AG04450 (cell line): Measurements from ENCODE around the gene HNRNPA1. TPM values are rescaled to one million over a fixed set of nuclear protein-coding genes. Genes with fewer than 3 reads are reported as not detected.

Experiments
- CTCF ChIA-PET: fragments of 300-600, 350-600 bp; formaldehyde crosslinking; extraction: SDS; loops from one replicate; lab custom pipeline; 2022; ENCODE audit warnings: antibody characterized with exemption, inconsistent platforms; lab: Charles Lee
- POLR2A ChIA-PET: fragments of 350-600 bp; formaldehyde crosslinking; extraction: SDS; loops from one replicate; lab custom pipeline; 2021; ENCODE audit warnings: antibody characterized with exemption, inconsistent platforms; lab: Yijun Ruan, JAX
- DNase-seq: peaks from one replicate; pipeline ENCODE4 v3.0.0-alpha.2; 2011; ENCODE audit warnings: low read depth, low spot score
- H3K27ac ChIP-seq: one replicate; pipeline ENCODE4 v1.5.1; 2012; ENCODE audit warnings: low read depth, low read length, control low read depth
- H3K27me3 ChIP-seq: one replicate; pipeline ENCODE4 v1.6.0; 2012; ENCODE audit warnings: low read length; ENCODE audit not compliant: control insufficient read depth, insufficient read depth
- H3K4me3 ChIP-seq: 2 replicates; pipeline ENCODE4 v1.5.1; 2011; ENCODE audit warnings: mild to moderate bottlenecking, low read depth, low read length, control low read depth
- H3K9me3 ChIP-seq: 2 replicates; pipeline ENCODE4 v1.5.1; 2012; ENCODE audit warnings: low read length; ENCODE audit not compliant: control insufficient read depth, insufficient read depth
- polyA plus RNA-seq: library from polyadenylated mRNA; depleted of rRNA; stranded (reverse); fragments of >200 nt; gene quantifications from 2 replicates; pipeline ENCODE4 v1.2.3, GENCODE V29; 2011
- TF ChIP-seq, protein P1 (sequence below): IDR thresholded peaks from 2 replicates; pipeline ENCODE4 v1.5.1; 2011; ENCODE audit warnings: low read depth, low read length, control low read depth, inconsistent platforms

The HNRNPA1 gene
- polyA plus RNA-seq, 1 experiment, result 845 TPM

- POLR2A ChIA-PET, result no interaction called here
- TF ChIP-seq, protein P1, sequence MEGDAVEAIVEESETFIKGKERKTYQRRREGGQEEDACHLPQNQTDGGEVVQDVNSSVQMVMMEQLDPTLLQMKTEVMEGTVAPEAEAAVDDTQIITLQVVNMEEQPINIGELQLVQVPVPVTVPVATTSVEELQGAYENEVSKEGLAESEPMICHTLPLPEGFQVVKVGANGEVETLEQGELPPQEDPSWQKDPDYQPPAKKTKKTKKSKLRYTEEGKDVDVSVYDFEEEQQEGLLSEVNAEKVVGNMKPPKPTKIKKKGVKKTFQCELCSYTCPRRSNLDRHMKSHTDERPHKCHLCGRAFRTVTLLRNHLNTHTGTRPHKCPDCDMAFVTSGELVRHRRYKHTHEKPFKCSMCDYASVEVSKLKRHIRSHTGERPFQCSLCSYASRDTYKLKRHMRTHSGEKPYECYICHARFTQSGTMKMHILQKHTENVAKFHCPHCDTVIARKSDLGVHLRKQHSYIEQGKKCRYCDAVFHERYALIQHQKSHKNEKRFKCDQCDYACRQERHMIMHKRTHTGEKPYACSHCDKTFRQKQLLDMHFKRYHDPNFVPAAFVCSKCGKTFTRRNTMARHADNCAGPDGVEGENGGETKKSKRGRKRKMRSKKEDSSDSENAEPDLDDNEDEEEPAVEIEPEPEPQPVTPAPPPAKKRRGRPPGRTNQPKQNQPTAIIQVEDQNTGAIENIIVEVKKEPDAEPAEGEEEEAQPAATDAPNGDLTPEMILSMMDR, result no peak
- Histone ChIP-seq H3K4me3 (no peak overlapping the region), H3K27me3 (no peaks in the 10 kb centered on the region), H3K9me3 (no peaks in the 10 kb centered on the region), H3K27ac (no peak overlapping the region)
- DNase-seq, result no peak
- CTCF ChIA-PET, result interaction anchor here (0.6 to 8.1 kb wide), 6 partner anchors 9 to 85 kb away, joined by 3 to 88 read pairs (median 5); partner anchors contain the start of gene COPZ1
Observed at GRCh38 chr12:54240129-54240528, 40.4 kb upstream of the HNRNPA1 start.

GRCh38 chr12:54240971-54241588 lies 39.4 kb upstream of the HNRNPA1 start:
- POLR2A ChIA-PET, result no interaction called here
- DNase-seq, result no peak
- no peak overlapping the region for H3K4me3 ChIP-seq
- H3K27ac ChIP-seq, result no peak overlapping the region
- no peaks in the 10 kb centered on the region for H3K9me3 ChIP-seq
- CTCF ChIA-PET, result interaction anchor here (1.5 to 8.1 kb wide), 4 partner anchors 8 to 84 kb away, joined by 4 to 88 read pairs (median 6); partner anchors contain the start of gene COPZ1
- H3K27me3 ChIP-seq, result no peaks in the 10 kb centered on the region
- TF ChIP-seq, protein P1, result no peak

DNA sequence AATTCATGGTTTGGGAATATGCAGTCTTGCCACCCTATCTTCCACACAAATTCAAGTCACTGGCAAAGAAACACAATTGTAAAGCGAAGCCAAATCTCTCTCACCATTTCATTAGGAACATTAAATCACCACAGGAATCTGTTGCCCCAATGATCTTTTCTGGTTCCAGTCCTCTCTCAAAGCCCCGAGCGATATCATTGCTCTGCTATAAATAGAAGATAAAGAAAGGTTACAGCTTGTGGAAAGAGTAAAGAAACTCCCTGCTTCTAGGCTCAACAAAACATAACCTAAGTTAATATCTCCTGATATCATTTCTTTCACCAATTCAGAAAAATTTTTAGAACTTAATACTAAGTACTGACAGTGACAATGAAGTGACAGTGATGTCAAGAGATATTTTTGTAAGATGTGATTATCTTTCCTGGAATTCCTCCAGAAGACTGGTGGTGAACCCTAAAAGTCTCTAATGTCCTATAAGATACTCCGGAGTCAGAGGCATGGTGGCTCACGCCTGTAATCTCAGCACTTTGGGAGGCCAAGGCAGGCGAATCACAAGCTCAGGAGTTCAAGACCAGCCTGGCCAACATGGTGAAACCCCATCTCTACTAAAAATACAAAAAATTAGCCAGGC lies 34.4 kb upstream of the HNRNPA1 start:
- Histone ChIP-seq H3K27ac (no peak overlapping the region), H3K9me3 (no peaks in the 10 kb centered on the region), H3K4me3 (no peak overlapping the region), H3K27me3 (no peaks in the 10 kb centered on the region)
- POLR2A ChIA-PET, result no interaction called here
- TF ChIP-seq, protein P1, result no peak
- CTCF ChIA-PET, result interaction anchor here (1.8 kb wide), 1 partner anchor 12 kb away, joined by 5 read pairs; no protein-coding TSS in a partner anchor
- no peak for DNase-seq

DNA sequence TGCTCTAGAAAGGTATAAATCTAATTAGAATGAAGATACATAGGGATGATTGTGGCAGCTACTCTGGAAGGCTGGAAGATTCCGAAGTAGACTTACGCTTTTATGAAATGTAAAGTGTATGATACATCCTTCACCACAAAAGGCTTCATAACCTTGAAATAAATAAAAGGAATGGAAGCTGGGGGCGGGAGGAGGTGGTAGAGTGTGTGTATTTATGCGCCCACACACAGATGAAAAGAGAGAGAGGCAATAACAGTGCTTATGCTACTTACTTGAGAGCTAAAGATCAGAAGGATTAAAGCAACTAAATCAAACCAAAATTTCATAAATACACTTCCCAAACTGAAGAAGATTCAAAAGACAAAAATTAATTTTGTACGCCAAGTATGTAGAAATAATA lies 31.0 kb upstream of the HNRNPA1 start:
- Histone ChIP-seq H3K27ac (no peak overlapping the region), H3K27me3 (no peaks in the 10 kb centered on the region), H3K4me3 (no peak overlapping the region), H3K9me3 (no peaks in the 10 kb centered on the region)
- POLR2A ChIA-PET, result interaction anchor here (1.7 kb wide), 1 partner anchor 31 kb away, joined by 3 read pairs; the partner anchor contains the start of gene HNRNPA1
- no peak for DNase-seq
- TF ChIP-seq, protein P1, result no peak
- CTCF ChIA-PET, result interaction anchor here (0.7 kb wide), 1 partner anchor 112 kb away, joined by 3 read pairs; no protein-coding TSS in a partner anchor
